ENCODE measurements around the gene GPRASP1. TPM values are rescaled to one million over a fixed set of nuclear protein-coding genes. Genes with fewer than 3 reads are reported as not detected.
A peak's percentile ranks its signal among the peaks of the same experiment; 100 is the strongest.
"Not testable (repeated sequence)": the region's sequence is repeated elsewhere in the genome, so short reads cannot be mapped to it uniquely, and the experiment has no call there.

Gene GPRASP1
- total RNA-seq, 1 donor from 2014 or later: 0.98 TPM

GRCh38 chrX:102637561-102637960 is 13.7 kb upstream of the GPRASP1 start:
- TF ChIP-seq CTCF (conservative IDR thresholded peaks at IDR 0.05; ENCODE audit: low read depth, low read length): no peak
- DNase-seq (ENCODE audit: low read depth): no peak
- H3K4me3 ChIP-seq (ENCODE audit: low read depth, low read length): no peak overlapping the region

- no peak for DNase-seq (ENCODE audit: low read depth)
- TF ChIP-seq CTCF (conservative IDR thresholded peaks at IDR 0.05; ENCODE audit: low read depth, low read length): no peak
- H3K4me3 ChIP-seq (ENCODE audit: low read depth, low read length): peak overlapping the region; percentile 53
Measured at GRCh38 chrX:102650903-102651241, 411 bp upstream of the GPRASP1 start.

GRCh38 chrX:102652031-102652688 is 877 bp downstream of the GPRASP1 start:
- DNase-seq (ENCODE audit: low read depth): no peak
- H3K4me3 ChIP-seq (ENCODE audit: low read depth, low read length): peak overlapping the region; percentile 53
- TF ChIP-seq CTCF (conservative IDR thresholded peaks at IDR 0.05; ENCODE audit: low read depth, low read length): peak; percentile 58

- no peak overlapping the region for H3K4me3 ChIP-seq (ENCODE audit: low read depth, low read length)
- no peak for TF ChIP-seq CTCF (conservative IDR thresholded peaks at IDR 0.05; ENCODE audit: low read depth, low read length)
- DNase-seq (ENCODE audit: low read depth): no peak
Measured at GRCh38 chrX:102654696-102655095, 3.4 kb downstream of the GPRASP1 start.

GRCh38 chrX:102658556-102658955 is 7.3 kb downstream of the GPRASP1 start:
- no peak for DNase-seq (ENCODE audit: low read depth)
- no peak overlapping the region for H3K4me3 ChIP-seq (ENCODE audit: low read depth, low read length)
- TF ChIP-seq CTCF (conservative IDR thresholded peaks at IDR 0.05; ENCODE audit: low read depth, low read length): no peak

GRCh38 chrX:102659790-102660757 is 8.8 kb downstream of the GPRASP1 start:
- peak; percentile 21 for TF ChIP-seq CTCF (conservative IDR thresholded peaks at IDR 0.05; ENCODE audit: low read depth, low read length)
- peak; percentile 10 for DNase-seq (ENCODE audit: low read depth)
- peak overlapping the region; percentile 48 for H3K4me3 ChIP-seq (ENCODE audit: low read depth, low read length)

GRCh38 chrX:102663820-102664219 is 12.5 kb downstream of the GPRASP1 start:
- H3K4me3 ChIP-seq (ENCODE audit: low read depth, low read length); DNase-seq (ENCODE audit: low read depth): not testable (repeated sequence)

- not testable (repeated sequence) for H3K4me3 ChIP-seq (ENCODE audit: low read depth, low read length); DNase-seq (ENCODE audit: low read depth)
Measured at GRCh38 chrX:102667034-102667433, 15.8 kb downstream of the GPRASP1 start.

Data from epithelial cell of proximal tubule (primary cell).